ENCODE results near the gene SNAPC4. TPM values are rescaled to one million over a fixed set of nuclear protein-coding genes. Genes with fewer than 3 reads are reported as not detected.

SNAPC4 gene
- total and polyA plus RNA-seq, 2 donors (not counting 1 experiment from before 2014, with no cell fraction given), result 1.8 to 3.8 TPM

DNA sequence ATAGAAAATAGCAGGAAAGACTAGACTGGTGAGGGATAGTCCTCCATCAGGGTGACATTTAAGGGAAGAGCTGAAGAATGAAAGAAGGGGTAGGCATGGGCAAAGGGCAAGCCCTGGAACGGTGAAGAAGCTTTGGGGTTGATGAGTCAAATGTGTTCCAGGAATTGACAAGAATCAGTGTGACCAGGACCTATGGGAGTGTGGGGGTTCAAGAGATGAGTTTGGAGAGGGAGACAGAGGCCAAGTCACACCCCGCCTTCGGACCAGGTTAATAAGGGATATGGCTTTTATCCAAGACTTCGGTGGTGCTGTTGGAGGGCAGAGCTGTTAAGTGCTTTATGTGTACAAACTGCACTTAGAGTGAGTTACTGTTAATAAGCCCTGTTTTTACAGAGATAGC, 11.4 kb upstream of the SNAPC4 start:
- DNase-seq (ENCODE audit: low read depth in 2 of 2), result no peak
- peaks cover 11% of the 10 kb centered on the region for H3K4me1 ChIP-seq (ENCODE audit: control insufficient read depth, extremely low read depth, insufficient read depth, low read length)
- H3K4me3 ChIP-seq (replicated peaks in 1 of 4; ENCODE audit: control extremely low read depth in 1 of 4, insufficient read depth in 1 of 4, low read depth in 3 of 4, low read length in 4 of 4), result peak overlapping the region; percentile 79 to 99 (median 98)
- peak overlapping the region; percentile 93 for H3K4me2 ChIP-seq (ENCODE audit: extremely low read depth, insufficient read depth, low read length)
- H3K9me3 ChIP-seq (ENCODE audit: control insufficient read depth, insufficient read depth, low read depth, low read length), result no peaks in the 10 kb centered on the region
- H3K27me3 ChIP-seq (ENCODE audit: control insufficient read depth, insufficient read depth, low read length), result no peaks in the 10 kb centered on the region
- H3K36me3 ChIP-seq (ENCODE audit: control insufficient read depth, insufficient read depth, low read length), result peaks cover 28% of the 10 kb centered on the region
- H3K79me2 ChIP-seq (ENCODE audit: control insufficient read depth, insufficient read depth, low read length), result peaks cover 43% of the 10 kb centered on the region
- TF ChIP-seq EZH2 (IDR thresholded peaks at IDR 0.05; ENCODE audit: low read length, missing control alignments), result no peak
- TF ChIP-seq, protein P1, sequence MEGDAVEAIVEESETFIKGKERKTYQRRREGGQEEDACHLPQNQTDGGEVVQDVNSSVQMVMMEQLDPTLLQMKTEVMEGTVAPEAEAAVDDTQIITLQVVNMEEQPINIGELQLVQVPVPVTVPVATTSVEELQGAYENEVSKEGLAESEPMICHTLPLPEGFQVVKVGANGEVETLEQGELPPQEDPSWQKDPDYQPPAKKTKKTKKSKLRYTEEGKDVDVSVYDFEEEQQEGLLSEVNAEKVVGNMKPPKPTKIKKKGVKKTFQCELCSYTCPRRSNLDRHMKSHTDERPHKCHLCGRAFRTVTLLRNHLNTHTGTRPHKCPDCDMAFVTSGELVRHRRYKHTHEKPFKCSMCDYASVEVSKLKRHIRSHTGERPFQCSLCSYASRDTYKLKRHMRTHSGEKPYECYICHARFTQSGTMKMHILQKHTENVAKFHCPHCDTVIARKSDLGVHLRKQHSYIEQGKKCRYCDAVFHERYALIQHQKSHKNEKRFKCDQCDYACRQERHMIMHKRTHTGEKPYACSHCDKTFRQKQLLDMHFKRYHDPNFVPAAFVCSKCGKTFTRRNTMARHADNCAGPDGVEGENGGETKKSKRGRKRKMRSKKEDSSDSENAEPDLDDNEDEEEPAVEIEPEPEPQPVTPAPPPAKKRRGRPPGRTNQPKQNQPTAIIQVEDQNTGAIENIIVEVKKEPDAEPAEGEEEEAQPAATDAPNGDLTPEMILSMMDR (conservative IDR thresholded peaks at IDR 0.05 in 1 of 2, IDR thresholded peaks at IDR 0.05 in 1 of 2; ENCODE audit: low read depth in 1 of 2, low read length in 2 of 2), result no peak
- peak overlapping the region; percentile 96 for H3K27ac ChIP-seq (ENCODE audit: insufficient read depth, low read length)
- peak overlapping the region; percentile 95 for H3K9ac ChIP-seq (ENCODE audit: insufficient read depth, low read length)
- H4K20me1 ChIP-seq (ENCODE audit: control insufficient read depth, extremely low read depth, insufficient read depth, low read length), result no peaks in the 10 kb centered on the region
- H2AFZ ChIP-seq (ENCODE audit: low read length), result no peak overlapping the region

DNA sequence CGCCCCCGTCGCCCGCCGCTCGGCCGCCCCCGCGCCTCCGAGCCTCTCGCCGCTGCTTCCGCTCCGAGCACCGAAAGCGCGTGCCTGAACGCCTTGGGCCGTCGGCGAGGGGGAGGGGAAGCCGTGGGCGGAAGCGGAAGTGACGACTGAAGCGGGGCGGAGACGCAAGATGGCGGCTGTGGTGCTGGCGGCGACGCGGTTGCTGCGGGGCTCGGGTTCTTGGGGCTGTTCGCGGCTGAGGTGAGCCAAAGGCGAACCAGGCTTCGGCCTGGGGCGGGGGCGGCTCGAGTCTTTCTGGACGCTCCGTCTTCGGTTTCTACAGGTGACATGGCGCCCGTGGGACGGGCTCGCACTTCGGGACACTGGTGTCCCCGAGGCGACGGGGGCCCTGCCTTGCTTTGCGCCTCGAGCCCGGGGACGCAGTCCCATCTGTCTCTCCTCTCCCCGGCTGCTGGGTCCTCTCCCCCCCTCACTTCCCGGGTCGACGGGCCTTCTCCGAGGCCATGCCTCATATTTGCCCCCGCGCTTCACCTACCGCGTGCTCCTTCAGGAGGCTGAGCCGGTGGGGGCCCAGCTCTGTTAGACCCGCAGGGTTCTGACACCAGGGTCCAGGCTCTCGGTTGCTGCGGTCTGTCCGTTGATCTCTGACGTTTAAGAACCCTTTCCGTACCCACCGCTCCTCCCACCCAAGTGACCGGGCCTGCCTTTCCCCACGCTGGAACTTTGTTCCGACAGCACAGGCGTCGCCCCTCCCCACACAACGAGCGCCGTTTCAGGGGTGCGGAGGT, 10.7 kb upstream of the SNAPC4 start, which contains the start of the genes ENTR1 and PMPCA:
Gene ENTR1, minus strand, starts transcription at position 115 of the 788 bp plus-strand sequence. CDS start 217 bp downstream, outside the sequence.
Gene PMPCA, plus strand, starts transcription at position 159 of the 788 bp plus-strand sequence. Its CDS starts 11 bp downstream, at position 170.
- peaks cover 43% of the 10 kb centered on the region for H3K79me2 ChIP-seq (ENCODE audit: control insufficient read depth, insufficient read depth, low read length)
- peak within 1 kb of the TSS; percentile 96 for H3K4me2 ChIP-seq (ENCODE audit: extremely low read depth, insufficient read depth, low read length)
- no peaks in the 10 kb centered on the region for H3K9me3 ChIP-seq (ENCODE audit: control insufficient read depth, insufficient read depth, low read depth, low read length)
- H3K27me3 ChIP-seq (ENCODE audit: control insufficient read depth, insufficient read depth, low read length), result no peaks in the 10 kb centered on the region
- peak; percentile 82 for DNase-seq (ENCODE audit: low read depth in 2 of 2)
- TF ChIP-seq, protein P1 (conservative IDR thresholded peaks at IDR 0.05 in 1 of 2, IDR thresholded peaks at IDR 0.05 in 1 of 2; ENCODE audit: low read depth in 1 of 2, low read length in 2 of 2), result no peak
- no peak for TF ChIP-seq EZH2 (IDR thresholded peaks at IDR 0.05; ENCODE audit: low read length, missing control alignments)
- H3K4me1 ChIP-seq (ENCODE audit: control insufficient read depth, extremely low read depth, insufficient read depth, low read length), result peaks cover 11% of the 10 kb centered on the region
- H2AFZ ChIP-seq (ENCODE audit: low read length), result peak within 1 kb of the TSS; percentile 39
- H4K20me1 ChIP-seq (ENCODE audit: control insufficient read depth, extremely low read depth, insufficient read depth, low read length), result no peaks in the 10 kb centered on the region
- peak within 1 kb of the TSS; percentile 96 for H3K27ac ChIP-seq (ENCODE audit: insufficient read depth, low read length)
- peak within 1 kb of the TSS; percentile 79 to 99 (median 98) for H3K4me3 ChIP-seq (replicated peaks in 1 of 4; ENCODE audit: control extremely low read depth in 1 of 4, insufficient read depth in 1 of 4, low read depth in 3 of 4, low read length in 4 of 4)
- H3K36me3 ChIP-seq (ENCODE audit: control insufficient read depth, insufficient read depth, low read length), result peaks cover 28% of the 10 kb centered on the region
- H3K9ac ChIP-seq (ENCODE audit: insufficient read depth, low read length), result peak within 1 kb of the TSS; percentile 95

DNA sequence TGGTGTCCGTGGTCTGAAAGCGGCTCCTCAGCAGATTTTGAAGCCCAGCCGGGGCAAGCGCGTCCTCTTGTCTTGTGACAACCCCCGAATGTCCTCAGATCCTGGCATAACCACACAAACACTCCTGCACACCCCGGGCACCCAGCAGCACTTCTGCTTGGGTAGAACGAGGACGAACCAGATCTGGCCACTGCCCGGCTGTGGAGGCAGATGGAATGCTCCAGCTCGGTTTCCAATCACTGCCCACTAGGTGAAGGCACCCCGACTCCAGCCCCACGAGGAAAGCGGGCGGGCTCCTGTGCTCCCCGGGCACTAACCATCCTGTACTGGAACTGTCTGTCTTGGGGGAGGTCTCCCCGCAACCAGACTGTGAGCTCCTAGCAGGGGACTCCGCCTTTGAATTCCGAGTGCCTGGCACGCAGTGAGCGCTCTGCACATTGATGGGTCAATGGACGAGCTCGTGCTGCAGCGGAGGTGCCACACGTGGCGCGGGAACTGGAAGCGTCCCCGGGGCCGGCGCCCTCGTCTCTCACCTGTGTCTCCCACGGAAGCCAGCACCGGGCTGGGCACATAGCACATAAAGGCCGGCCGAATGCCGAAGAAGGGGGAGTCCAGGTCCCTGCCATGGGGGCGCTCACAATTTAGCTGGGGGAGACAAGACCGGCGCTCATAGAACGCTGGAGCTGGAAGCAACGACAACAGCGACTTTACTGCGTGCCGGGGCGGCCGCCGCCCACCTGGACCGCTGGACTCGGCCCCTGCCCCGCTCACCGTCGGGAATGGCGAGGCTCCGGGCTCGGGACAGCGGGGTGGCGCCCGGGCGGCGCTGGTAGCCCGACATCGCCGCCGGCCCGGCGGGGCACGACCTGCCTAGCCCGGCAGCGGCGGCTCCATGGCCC, 9.8 kb upstream of the SNAPC4 start:
- Histone ChIP-seq H3K4me2 (ENCODE audit: extremely low read depth, insufficient read depth, low read length) (peak overlapping the region; percentile 96), H3K27me3 (ENCODE audit: control insufficient read depth, insufficient read depth, low read length) (no peaks in the 10 kb centered on the region), H2AFZ (ENCODE audit: low read length) (peak overlapping the region; percentile 30), H3K4me1 (ENCODE audit: control insufficient read depth, extremely low read depth, insufficient read depth, low read length) (peaks cover 11% of the 10 kb centered on the region), H3K9me3 (ENCODE audit: control insufficient read depth, insufficient read depth, low read depth, low read length) (no peaks in the 10 kb centered on the region), H3K36me3 (ENCODE audit: control insufficient read depth, insufficient read depth, low read length) (peaks cover 27% of the 10 kb centered on the region), H3K27ac (ENCODE audit: insufficient read depth, low read length) (peak overlapping the region; percentile 81), H3K79me2 (ENCODE audit: control insufficient read depth, insufficient read depth, low read length) (peaks cover 43% of the 10 kb centered on the region), H4K20me1 (ENCODE audit: control insufficient read depth, extremely low read depth, insufficient read depth, low read length) (no peaks in the 10 kb centered on the region), H3K9ac (ENCODE audit: insufficient read depth, low read length) (peak overlapping the region; percentile 82), H3K4me3 (replicated peaks in 1 of 4; ENCODE audit: control extremely low read depth in 1 of 4, insufficient read depth in 1 of 4, low read depth in 3 of 4, low read length in 4 of 4) (peak overlapping the region; percentile 69 to 98 (median 77))
- DNase-seq (ENCODE audit: low read depth in 2 of 2), result peak; percentile 17 to 43
- TF ChIP-seq, protein P1 (conservative IDR thresholded peaks at IDR 0.05 in 1 of 2, IDR thresholded peaks at IDR 0.05 in 1 of 2; ENCODE audit: low read depth in 1 of 2, low read length in 2 of 2), result no peak
- no peak for TF ChIP-seq EZH2 (IDR thresholded peaks at IDR 0.05; ENCODE audit: low read length, missing control alignments)
